ENCODE measurements around the gene ABTB2. TPM values are rescaled to one million over a fixed set of nuclear protein-coding genes. Genes with fewer than 3 reads are reported as not detected.

The ABTB2 gene
- total RNA-seq, 1 donor from 2014 or later = 3.1 TPM

DNA sequence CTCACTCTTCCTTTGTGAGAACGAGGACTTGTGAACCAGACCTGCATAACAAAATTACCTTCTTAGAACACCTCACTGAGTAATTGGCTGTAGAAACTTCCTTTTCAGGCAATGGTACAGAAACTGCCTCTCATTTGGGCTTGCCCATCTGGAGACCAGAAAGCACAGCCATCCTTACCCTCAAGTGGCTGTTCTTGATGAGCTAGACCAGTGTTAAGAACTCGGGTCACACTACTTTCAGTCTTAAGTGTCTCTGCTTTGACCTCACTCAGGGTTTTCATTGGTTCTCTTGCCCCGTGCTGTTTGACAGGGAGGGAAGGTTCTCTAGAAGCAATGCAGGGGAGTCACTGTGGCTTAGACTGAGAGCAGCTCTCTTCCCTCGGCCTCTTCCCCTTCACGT is 223.0 kb downstream of the ABTB2 start:
- H3K36me3 Mint-ChIP-seq = peaks cover 40% of the 10 kb centered on the region

GRCh38 chr11:34132261-34132965 is 225.4 kb downstream of the ABTB2 start:
- H3K4me1 Mint-ChIP-seq = no peaks in the 10 kb centered on the region
- peaks cover 51% of the 10 kb centered on the region for H3K36me3 Mint-ChIP-seq
- no peak for DNase-seq (ENCODE audit: low spot score in 2 of 2, unreplicated experiment in 2 of 2)
- TF ChIP-seq, protein P1, sequence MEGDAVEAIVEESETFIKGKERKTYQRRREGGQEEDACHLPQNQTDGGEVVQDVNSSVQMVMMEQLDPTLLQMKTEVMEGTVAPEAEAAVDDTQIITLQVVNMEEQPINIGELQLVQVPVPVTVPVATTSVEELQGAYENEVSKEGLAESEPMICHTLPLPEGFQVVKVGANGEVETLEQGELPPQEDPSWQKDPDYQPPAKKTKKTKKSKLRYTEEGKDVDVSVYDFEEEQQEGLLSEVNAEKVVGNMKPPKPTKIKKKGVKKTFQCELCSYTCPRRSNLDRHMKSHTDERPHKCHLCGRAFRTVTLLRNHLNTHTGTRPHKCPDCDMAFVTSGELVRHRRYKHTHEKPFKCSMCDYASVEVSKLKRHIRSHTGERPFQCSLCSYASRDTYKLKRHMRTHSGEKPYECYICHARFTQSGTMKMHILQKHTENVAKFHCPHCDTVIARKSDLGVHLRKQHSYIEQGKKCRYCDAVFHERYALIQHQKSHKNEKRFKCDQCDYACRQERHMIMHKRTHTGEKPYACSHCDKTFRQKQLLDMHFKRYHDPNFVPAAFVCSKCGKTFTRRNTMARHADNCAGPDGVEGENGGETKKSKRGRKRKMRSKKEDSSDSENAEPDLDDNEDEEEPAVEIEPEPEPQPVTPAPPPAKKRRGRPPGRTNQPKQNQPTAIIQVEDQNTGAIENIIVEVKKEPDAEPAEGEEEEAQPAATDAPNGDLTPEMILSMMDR (IDR thresholded peaks at IDR 0.05; ENCODE audit: unreplicated experiment) = no peak
- no peak overlapping the region for H3K4me3 Mint-ChIP-seq
- H3K27me3 Mint-ChIP-seq (ENCODE audit: low read depth) = no peaks in the 10 kb centered on the region
- peaks cover 8% of the 10 kb centered on the region for H3K9me3 Mint-ChIP-seq
- H3K27ac Mint-ChIP-seq = no peak overlapping the region

More for the DNA sequence above, 223.0 kb downstream of the ABTB2 start:
- H3K4me3 Mint-ChIP-seq = no peak overlapping the region
- no peak overlapping the region for H3K27ac Mint-ChIP-seq
- no peaks in the 10 kb centered on the region for H3K4me1 Mint-ChIP-seq
- no peaks in the 10 kb centered on the region for H3K9me3 Mint-ChIP-seq
- TF ChIP-seq, protein P1 (IDR thresholded peaks at IDR 0.05; ENCODE audit: unreplicated experiment) = no peak
- no peak for DNase-seq (ENCODE audit: low spot score in 2 of 2, unreplicated experiment in 2 of 2)
- no peaks in the 10 kb centered on the region for H3K27me3 Mint-ChIP-seq (ENCODE audit: low read depth)

- Mint-ChIP-seq H3K36me3 (peaks cover 53% of the 10 kb centered on the region), H3K4me3 (no peak overlapping the region), H3K4me1 (no peaks in the 10 kb centered on the region), H3K9me3 (peaks cover 8% of the 10 kb centered on the region), H3K27ac (no peak overlapping the region), H3K27me3 (ENCODE audit: low read depth) (no peaks in the 10 kb centered on the region)
- DNase-seq (ENCODE audit: low spot score in 2 of 2, unreplicated experiment in 2 of 2) = no peak
- TF ChIP-seq, protein P1 (IDR thresholded peaks at IDR 0.05; ENCODE audit: unreplicated experiment) = no peak
These were observed 229.0 kb downstream of the ABTB2 start for GRCh38 chr11:34128824-34129223.

GRCh38 chr11:34126959-34127848 is 230.6 kb downstream of the ABTB2 start:
- DNase-seq (ENCODE audit: low spot score in 2 of 2, unreplicated experiment in 2 of 2) = no peak
- Mint-ChIP-seq H3K36me3 (peaks cover 56% of the 10 kb centered on the region), H3K27ac (no peak overlapping the region)

GRCh38 chr11:34124885-34125668 is 232.7 kb downstream of the ABTB2 start:
- H3K4me3 Mint-ChIP-seq = no peak overlapping the region
- no peaks in the 10 kb centered on the region for H3K27me3 Mint-ChIP-seq (ENCODE audit: low read depth)
- no peak for DNase-seq (ENCODE audit: low spot score in 2 of 2, unreplicated experiment in 2 of 2)
- H3K36me3 Mint-ChIP-seq = peaks cover 60% of the 10 kb centered on the region
- H3K27ac Mint-ChIP-seq = no peak overlapping the region
- TF ChIP-seq, protein P1 (IDR thresholded peaks at IDR 0.05; ENCODE audit: unreplicated experiment) = no peak
- peaks cover 8% of the 10 kb centered on the region for H3K9me3 Mint-ChIP-seq
- no peaks in the 10 kb centered on the region for H3K4me1 Mint-ChIP-seq

More at GRCh38 chr11:34126959-34127848, 230.6 kb downstream of the ABTB2 start:
- Mint-ChIP-seq H3K9me3 (peaks cover 8% of the 10 kb centered on the region), H3K4me3 (no peak overlapping the region), H3K27me3 (ENCODE audit: low read depth) (no peaks in the 10 kb centered on the region), H3K4me1 (no peaks in the 10 kb centered on the region)
- TF ChIP-seq, protein P1 (IDR thresholded peaks at IDR 0.05; ENCODE audit: unreplicated experiment) = no peak
